Measurements from ENCODE around the gene FLOT1.
"Not testable (repeated sequence)": the region's sequence is repeated elsewhere in the genome, so short reads cannot be mapped to it uniquely, and the experiment has no call there.

The FLOT1 gene

DNA sequence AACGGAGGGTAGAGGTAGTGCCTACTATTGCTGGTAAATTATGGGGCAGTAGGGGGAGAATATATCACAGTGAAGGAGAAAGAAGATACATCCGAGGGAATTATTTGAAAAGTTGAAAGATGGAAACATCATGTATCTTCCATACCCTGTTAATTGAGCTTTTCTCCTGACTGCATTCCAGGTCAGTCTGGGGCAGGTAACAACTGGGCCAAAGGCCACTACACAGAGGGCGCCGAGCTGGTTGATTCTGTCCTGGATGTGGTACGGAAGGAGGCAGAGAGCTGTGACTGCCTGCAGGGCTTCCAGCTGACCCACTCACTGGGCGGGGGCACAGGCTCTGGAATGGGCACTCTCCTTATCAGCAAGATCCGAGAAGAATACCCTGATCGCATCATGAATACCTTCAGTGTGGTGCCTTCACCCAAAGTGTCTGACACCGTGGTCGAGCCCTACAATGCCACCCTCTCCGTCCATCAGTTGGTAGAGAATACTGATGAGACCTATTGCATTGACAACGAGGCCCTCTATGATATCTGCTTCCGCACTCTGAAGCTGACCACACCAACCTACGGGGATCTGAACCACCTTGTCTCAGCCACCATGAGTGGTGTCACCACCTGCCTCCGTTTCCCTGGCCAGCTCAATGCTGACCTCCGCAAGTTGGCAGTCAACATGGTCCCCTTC, 19.2 kb downstream of the FLOT1 start:
- not testable (repeated sequence) for DNase-seq (ENCODE audit: low read depth in 2 of 2)

DNA sequence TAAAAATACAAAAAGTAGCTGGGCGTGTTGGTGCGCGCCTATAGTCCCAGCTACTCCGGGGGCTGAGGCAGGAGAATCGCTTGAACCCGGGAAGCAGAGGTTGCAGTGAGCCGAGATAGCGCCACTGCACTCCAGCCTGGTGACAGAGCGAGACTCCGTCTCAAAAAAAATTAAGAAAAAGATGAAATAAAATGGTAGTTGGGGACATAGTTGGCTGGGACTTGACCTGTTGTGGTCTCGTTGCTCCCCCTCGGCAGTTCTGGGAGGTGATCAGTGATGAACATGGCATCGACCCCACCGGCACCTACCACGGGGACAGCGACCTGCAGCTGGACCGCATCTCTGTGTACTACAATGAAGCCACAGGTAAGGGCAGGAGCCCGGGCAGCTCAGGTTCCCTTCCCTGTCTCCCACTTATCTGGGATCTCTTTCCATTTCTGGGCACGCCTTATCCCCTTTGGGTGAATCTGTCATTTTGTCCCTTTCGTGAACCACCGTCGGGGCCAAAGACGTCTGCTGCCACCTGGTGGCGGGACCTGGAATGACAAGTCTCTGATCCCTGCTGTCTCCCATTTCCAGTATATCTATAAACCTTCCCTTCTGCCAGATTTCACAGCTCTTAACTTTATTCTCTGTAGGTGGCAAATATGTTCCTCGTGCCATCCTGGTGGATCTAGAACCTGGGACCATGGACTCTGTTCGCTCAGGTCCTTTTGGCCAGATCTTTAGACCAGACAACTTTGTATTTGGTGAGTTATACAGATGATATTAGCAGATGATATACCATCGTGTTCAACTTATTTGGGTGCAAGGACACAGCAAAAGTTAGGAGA, 20.0 kb downstream of the FLOT1 start:
- DNase-seq (ENCODE audit: low read depth in 2 of 2), result no peak

DNA sequence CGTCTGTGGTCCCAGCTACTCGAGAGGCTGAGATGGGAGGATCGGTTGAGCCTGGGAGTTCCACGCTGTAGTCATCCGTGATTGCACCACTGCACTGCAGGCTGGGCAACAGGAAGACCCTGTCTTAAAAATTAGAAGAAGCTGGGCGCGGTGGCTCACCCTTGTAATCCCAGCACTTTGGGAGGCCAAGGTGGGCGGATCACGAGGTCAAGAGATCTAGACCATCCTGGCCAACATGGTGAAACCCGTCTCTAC, 20.5 kb downstream of the FLOT1 start:
- DNase-seq (ENCODE audit: low read depth in 2 of 2), result not testable (repeated sequence)

DNA sequence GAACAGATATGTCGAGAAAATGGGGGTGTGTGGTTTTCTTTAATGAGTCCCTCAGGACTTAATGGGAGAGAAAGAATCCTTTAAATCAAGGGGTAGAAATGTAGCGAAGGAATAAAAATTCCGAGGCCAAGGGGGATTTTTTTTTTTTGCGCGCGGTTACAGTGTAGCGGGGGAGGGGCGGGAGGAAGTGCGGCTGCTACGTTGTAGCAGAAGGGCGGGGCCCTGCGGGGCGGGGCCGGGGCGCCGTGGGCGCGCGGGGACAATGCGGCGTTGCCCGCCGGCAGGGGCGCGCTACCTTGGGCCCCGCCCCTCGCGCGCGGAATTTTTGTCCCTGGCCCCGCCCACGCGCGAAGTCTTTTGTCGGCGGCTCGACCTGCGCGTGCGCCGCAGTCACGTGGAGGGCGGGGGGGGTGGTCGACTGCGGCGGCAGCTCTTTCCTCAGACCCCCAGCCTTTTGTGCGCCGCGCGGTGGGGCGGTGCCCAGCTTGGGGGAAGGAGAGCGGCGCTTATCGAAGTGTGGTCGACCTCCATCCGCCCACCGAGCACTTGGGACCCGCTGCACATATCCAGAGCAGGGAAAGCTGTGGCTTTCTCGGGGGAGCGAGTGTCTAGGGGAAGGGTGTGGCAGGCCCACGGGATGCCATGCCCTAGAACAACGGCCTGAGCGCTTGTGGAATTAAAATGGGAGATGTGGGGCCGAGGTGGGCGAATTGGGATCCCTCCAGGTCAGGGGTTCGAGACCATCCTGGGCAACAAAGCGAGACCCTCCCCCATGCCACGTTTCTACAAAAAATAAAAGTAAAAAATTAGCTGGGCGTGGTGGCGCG, 21.1 kb downstream of the FLOT1 start:
- DNase-seq (ENCODE audit: low read depth in 2 of 2), result peak; percentile 92 to 94

DNA sequence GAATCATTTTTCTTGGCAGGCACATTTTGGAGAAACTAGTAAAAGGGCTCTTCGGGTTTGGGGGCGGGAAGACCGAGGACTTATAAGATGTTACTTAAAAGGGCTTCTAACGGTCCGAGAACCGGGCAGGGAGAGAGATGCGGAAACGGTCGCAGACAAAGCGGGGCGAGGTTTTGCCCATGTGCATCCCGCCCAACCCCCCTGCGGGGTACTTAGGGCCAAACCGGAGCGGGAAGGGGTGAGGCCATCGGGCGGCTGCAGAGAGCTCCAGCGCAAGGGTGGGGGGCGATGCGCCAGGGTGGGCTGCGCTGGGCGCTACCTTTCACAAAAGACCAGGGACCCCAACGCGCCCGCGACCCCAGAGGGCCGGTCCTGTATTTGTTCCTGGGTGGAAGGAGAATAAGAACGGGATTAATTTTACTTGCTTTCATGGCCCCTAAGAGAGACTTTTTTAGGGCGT, 21.7 kb downstream of the FLOT1 start:
- no peak for DNase-seq (ENCODE audit: low read depth in 2 of 2)

DNA sequence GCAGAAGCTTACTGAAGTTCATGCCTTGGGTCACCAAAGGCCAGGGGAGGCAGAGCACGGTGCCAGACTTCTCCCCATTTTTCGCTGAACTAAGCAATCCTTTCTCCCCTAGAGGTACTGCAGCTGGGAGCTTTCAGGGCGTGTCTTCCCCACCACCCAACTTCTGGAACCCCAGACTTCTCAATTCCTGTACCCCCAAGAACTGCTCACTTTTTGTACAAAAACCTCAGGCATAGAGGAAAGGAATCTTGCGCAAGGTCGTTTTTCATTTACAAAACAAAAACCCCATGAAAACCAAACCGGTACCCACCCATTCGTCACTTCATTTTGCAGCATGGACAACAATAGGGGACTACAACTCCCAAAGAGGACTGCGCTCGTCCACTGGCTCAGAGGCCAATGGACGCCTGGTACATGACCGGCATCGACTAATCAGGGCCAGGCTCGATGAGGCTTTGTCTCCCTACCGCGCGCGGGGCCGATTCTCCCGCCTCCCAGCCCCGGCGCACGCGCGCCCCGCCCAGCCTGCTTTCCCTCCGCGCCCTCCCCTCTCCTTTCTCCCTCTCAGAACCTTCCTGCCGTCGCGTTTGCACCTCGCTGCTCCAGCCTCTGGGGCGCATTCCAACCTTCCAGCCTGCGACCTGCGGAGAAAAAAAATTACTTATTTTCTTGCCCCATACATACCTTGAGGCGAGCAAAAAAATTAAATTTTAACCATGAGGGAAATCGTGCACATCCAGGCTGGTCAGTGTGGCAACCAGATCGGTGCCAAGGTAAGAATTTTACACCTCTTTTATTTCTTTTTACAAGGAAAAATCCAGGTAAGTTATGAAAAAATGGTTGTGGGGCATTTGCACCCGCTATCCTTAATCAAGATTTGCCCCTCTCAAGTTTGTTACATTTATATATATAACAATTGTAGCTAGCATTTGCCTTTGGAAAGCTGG, 22.4 kb downstream of the FLOT1 start, which contains the start of gene TUBB:
TSS of gene TUBB (plus strand) at position 562 of the 947 bp plus-strand sequence. CDS start at position 717, 155 bp downstream.
- peak; percentile 94 for DNase-seq (ENCODE audit: low read depth in 2 of 2)

DNA sequence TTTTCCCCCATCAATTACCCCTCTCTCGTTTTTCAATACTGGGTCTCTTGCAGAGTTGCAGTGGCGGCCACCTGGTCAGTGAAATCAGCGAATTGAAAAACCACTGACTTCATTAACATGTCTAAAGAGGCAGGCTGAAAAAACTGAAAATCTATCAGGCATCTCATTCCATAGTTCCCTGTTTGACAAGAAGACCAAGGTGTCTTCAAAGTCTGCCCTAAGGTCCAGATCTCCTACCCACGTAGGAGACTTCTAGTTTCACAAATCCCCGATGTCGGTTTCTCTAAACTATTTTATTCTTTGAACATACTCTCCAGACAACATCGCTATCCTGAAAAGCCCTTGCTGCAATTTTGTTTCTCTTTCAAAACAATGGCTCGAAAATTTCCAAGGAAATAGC, 23.1 kb downstream of the FLOT1 start:
- no peak for DNase-seq (ENCODE audit: low read depth in 2 of 2)

DNA sequence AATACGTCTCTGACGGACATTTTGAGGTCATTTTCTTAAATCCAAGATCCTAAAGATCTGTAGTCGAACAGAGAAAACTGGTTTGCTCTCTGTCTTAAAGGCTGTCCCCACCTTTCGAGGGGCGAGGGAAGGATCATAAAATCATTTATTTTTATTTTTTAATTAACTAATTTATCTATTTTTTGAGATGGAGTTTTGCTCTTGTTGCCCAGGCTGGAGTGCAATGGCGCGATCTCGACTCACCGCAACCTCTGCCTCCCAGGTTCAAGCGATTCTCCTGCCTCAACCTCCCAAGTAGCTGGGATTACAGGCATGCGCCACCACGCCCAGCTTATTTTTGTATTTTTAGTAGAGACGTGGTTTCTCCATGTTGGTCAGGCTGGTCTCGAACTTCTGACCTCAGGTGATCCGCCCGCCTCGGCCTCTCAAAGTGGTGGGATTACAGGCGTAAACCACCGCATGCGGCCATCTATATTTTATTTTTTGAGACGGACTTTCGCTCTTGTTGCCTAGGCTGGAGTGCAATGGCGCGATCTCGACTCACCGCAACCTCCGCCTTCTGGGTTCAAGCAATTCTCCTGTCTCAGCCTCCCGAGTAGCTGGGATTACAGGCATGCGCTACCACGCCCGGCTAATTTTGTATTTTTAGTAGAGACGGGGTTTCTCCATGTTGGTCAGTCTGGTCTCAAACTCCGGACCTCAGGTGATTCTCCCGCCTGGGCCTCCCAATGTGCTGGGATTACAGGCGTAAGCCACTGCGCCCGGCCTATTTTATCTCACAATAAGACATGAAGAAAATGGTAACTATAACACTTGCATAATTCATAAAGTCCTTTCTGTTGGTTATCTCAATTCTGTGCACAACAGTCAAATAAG, 24.4 kb downstream of the FLOT1 start:
- not testable (repeated sequence) for DNase-seq (ENCODE audit: low read depth in 2 of 2)

DNA sequence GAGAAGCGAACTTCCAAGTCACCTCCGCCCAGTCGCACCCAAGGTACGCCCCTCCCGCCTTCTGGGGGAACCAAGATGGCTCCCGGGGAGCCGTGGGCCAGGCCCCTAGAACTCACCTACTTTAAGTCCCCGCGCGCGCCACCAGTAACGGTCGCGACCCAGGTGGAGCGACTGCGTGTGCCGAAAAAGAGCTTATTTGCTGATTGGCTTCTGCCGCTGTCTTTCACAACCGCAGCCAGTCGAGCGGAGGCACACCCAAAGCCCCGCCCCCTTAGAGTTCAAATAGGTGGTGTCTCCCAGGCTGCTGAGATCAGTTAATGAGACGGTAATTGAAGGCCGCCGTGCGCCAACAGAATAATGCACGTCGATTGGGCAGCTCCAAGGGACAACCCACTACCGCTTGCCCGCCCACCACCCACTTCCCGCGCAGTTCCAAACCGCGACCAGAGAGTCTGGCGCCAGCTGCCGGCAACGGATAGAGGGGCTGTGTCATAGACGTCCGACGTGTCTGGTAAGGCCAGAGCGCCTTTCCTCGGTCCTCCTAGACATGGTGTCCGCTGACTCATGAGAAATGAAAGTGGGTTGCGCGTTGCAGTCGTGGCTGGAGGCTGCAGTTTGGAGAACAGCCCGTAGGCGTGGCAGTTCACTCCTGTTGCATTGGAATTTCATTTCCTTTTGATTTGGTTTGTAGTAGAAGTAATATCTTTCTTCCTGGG, 25.2 kb downstream of the FLOT1 start, which contains the start of gene MDC1:
TSS of gene MDC1 (minus strand) at position 153 of the 716 bp plus-strand sequence. CDS start 2,106 bp downstream, outside the sequence.
- peak; percentile 99 to 100 for DNase-seq (ENCODE audit: low read depth in 2 of 2)

DNA sequence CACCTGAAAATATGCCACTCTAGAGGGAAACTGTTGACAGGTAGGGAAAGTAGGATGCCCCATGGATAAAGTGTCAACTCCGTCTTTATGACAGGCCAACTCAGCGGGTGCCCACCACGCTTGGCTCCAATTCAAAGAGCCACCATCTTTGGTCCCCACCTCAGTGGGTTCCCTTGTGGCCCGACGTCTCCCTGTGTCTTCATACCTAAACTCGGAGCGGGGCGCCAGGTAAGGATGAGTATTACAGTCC, 25.7 kb downstream of the FLOT1 start:
- DNase-seq (ENCODE audit: low read depth in 2 of 2), result no peak

DNA sequence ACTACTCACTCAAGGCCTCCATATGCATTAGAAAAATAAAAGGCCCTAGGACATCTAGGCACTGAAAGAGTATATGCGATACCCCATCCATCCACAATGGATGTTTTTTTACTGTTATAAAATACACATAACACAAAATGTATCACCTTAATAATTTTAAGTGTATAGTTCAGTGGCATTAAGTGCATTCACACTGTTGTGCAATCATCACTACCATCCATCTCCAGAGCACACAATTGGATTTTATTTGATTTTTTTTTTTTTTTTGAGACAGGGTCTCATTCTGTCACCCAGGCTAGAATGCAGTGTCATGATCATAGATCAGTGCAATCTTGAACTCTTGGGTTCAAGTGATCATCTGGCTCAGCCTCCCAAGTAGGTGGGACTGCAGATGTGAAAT, 28.2 kb downstream of the FLOT1 start:
- DNase-seq (ENCODE audit: low read depth in 2 of 2), result no peak

DNA sequence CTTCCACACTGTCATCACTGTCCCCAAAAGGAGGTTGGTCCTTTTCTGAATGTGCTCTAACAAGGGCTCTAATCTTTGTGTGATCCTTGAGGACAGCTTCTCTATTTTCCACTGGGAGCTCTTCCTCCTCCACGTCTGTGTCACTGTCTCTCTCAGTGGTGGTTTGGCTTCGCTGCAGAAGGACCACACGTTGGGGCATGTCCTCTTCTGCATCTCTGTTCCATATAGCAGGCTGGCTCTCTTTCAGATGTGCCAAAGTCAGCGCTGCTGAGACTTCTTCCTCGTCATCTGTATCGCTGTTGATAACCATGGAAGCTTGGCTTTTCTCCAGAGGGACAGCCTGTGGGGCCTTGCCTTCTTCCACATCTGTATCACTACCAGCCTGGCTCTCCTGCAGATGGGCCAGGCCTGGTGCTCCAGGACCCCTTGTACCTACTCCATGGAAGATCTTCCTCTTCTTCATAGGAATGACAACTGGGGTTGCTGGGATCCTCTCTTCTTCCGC, 30.0 kb downstream of the FLOT1 start:
- DNase-seq (ENCODE audit: low read depth in 2 of 2), result no peak

DNA sequence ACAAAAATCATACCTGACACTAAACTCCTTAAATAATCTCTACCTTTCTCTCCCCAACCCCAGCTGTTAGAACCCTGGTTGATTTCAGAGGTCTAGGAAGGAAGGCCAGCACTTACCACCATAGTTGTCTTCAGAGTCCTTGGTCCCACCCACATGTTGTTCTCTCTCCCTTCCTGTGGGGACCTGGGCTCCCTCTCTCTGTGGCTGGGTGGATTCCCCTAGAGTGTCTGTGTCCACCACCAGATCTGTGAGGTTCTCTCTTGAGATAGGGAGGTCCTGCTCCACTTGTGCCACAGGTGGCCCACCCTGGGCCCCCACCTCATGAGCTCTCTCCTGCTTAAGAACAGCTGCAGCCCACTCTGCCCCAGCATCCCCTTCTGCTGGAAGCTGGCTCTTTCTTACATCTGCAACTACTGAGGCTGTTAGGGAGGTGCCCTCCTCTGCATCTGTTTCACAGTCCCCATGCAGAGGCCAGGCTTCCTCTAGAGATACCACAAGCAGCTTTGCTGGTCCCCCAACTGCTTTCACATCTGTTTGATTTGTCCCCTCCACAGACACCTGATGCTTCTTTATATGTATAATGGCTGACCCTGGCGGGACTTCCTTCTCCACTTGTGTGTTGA, 30.6 kb downstream of the FLOT1 start:
- DNase-seq (ENCODE audit: low read depth in 2 of 2), result no peak

DNA sequence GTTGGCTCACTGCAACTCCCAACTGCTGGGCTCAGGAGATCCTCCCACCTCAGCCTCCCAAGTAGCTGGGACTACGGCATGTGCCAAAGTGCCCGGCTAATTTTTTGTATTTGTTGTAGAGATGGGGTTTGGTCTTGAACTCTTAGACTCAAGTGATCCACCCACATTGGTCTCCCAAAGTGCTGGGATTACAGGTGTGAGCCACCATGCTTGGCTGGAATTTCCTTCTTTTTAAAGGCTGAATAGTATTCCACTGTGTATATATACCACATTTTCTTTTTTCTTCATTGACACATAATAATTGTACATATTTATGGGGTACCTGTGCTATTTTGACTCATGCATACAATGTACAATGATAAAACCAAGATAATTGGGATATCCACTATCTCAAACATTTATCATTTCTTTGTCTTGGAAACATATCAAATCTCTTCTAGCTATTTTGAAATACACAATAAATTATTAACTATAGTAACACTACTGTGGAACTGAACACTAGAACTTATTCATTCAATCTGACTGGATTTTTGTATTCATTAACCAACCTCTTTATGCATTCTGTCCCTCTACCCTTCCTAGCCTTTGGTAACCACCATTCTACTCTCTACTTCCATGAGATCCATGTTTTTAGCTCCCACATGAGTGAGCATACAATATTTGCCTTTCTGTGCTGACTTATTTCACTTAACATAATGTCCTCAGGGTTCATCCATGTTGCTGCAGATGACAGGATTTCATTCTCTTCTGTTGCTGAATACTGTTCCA, 33.2 kb downstream of the FLOT1 start:
- no peak for DNase-seq (ENCODE audit: low read depth in 2 of 2)

DNA sequence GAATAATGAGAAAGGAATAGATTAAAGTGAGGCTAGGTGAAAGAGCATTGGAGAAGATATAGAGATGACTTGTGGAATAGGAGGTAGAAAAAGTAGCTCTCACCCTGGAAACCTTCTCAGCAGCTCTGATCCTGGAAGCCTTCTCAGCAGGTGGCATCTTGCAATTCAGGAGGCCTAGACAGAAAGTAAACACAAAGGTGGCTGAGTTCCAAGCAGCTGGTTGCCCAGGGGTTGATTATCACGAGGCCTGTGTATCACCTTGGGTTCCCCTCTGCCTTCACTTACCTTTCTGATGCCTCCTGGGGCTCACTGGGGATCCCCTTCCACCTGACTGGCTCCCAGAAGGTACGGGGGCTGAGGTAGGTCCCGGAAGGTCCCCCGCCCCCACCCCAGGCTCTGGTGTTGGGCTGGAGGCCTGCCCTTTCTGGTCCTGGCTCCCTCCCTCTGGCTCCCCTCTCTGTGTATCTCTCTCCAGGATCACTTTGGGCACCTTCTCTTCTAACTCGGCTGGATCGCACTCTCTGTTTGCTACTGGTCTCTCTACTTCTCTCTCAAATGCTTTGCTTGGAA, 35.1 kb downstream of the FLOT1 start:
- DNase-seq (ENCODE audit: low read depth in 2 of 2), result no peak

DNA sequence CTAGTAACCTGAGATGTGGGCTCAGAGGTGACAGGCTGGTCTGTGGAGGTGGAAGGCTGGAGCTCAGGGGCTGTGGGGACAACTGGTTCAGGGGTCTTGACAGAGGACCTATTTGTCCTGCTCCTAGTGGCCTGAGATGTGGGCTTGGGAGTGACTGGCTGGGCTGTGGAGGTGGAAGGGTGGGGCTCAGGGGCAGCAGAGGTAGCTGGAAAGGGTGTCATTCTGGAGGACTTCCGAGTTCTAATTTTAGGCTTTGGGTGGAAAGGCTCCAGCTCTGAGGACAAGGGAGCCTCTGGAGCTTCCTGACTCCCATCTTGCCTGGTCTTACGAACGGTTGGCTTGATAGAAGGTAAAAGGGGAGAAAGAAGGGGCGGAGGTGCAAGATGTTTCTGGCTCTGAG, 36.9 kb downstream of the FLOT1 start:
- no peak for DNase-seq (ENCODE audit: low read depth in 2 of 2)

DNA sequence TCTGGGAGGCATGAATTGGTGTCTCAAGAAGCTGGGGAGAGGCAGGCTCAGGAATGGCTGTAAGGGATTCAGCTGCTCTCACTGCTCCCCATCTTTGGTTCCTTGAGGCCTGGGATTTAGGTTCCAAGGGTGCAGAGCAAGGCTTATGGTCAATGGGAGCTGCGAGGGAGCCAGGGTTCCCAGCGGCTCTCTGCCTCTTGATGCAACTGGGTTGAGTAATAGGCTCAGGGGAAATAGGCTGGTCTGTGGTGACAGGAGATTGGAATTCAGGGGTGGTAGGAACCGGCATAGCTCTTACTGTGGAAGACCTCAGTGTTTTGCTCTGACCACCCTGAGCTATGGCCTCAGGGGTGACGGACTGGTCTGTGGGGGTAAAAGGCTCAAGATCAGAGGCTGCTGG, 38.7 kb downstream of the FLOT1 start:
- DNase-seq (ENCODE audit: low read depth in 2 of 2), result no peak

DNA sequence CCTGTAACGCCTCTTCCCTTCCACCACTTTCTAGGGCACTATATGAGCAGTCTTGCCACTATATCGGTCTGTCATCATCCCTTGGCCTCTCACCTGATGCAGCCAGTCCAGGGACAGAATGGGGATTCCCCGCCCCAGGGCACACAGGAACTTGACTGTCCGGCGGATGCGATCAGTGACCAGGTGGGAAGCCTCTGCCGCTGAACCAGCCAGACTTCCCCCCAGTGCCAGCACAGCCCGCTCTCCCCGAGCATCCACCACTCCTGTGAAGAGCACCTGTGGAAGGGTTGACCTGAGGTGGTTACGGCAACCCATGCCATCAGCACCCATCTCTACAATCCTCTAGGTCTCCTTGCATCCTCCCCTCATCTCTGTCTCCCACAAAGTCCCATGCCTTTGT, 39.5 kb downstream of the FLOT1 start:
- no peak for DNase-seq (ENCODE audit: low read depth in 2 of 2)

All from stimulated activated CD8-positive, alpha-beta memory T cell treated with anti-CD3 and anti-CD28 coated beads, Interleukin-15, amount 100 ng/mL, for 48 hours (primary cell).